K562 (cell line): ENCODE measurements around the gene C12orf60. TPM values are rescaled to one million over a fixed set of nuclear protein-coding genes. Genes with fewer than 3 reads are reported as not detected.

Source experiments
- ATAC-seq: fragments of 200-7000 bp; cut with Tn5 transposase; 3 replicates; pipeline ENCODE4 v1.9.1; 2020; ENCODE audit warnings: moderate library complexity
- BruUV-seq: library from RNA; stranded (reverse); fragments of 400-500 nt; replicated peaks from 2 replicates; lab custom pipeline; 2021; lab: Mats Ljungman, UMichigan
- CTCF ChIA-PET: fragments of 300-600 bp; formaldehyde crosslinking; extraction: SDS; loops from one replicate; lab custom pipeline; 2021; ENCODE audit warnings: low intra/inter-chr PET ratio; lab: Yijun Ruan, JAX
- POLR2A ChIA-PET: fragments of 300-600, 350-650 bp; sonication (Branson Sonifier 250); formaldehyde crosslinking; extraction: SDS; loops from one replicate; lab custom pipeline; 2021; ENCODE audit warnings: antibody characterized with exemption, inconsistent platforms; lab: Yijun Ruan, JAX
- DNase-seq, 4 experiments: peaks; one replicate each; pipeline versions ENCODE4 v3.0.0 to v3.0.0-alpha.2; 2011 to 2018; ENCODE audit warnings: low spot score in 3 of 4, mixed read lengths in 3 of 4; ENCODE audit errors: extremely low read depth in 1 of 4
- FAIRE-seq: peaks from 2 replicates; lab custom pipeline; 2011; peaks lifted over from hg19 to GRCh38; lab: Jason Lieb, UNC
- H2AFZ ChIP-seq: 2 replicates; pipeline ENCODE4 v1.6.0; 2011; ENCODE audit warnings: low read depth, low read length, control low read depth, inconsistent platforms
- H3K27ac ChIP-seq: fragments of 200-600 bp; 3 replicates; pipeline ENCODE4 v1.8.0; 2011; ENCODE audit warnings: low read depth, mild to moderate bottlenecking, control low read depth, inconsistent platforms, low read length, moderate library complexity, mixed read lengths; ENCODE audit errors: extremely low read depth
- H3K27me3 ChIP-seq, 2 experiments: fragments of 300-600 bp in 1 of 2; 2 replicates in 1 of 2; 3 replicates in 1 of 2; pipeline versions ENCODE4 v1.6.0 to v1.8.0; 2011; ENCODE audit warnings: inconsistent platforms in 2 of 2, low read length in 2 of 2, mild to moderate bottlenecking in 1 of 2, mixed read lengths in 1 of 2, moderate library complexity in 1 of 2; ENCODE audit not compliant: control insufficient read depth in 2 of 2, insufficient read depth in 2 of 2
- H3K36me3 ChIP-seq: fragments of 300-600 bp; 3 replicates; pipeline ENCODE4 v1.8.0; 2011; ENCODE audit warnings: mild to moderate bottlenecking, low read length, inconsistent platforms; ENCODE audit not compliant: control insufficient read depth, insufficient read depth
- H3K4me1 ChIP-seq, 2 experiments: fragments of 200-600 bp in 1 of 2; replicated peaks in 1 of 2; 2 replicates in 1 of 2; 3 replicates in 1 of 2; pipeline versions ENCODE4 v1.5.1 to v1.8.0; 2011; ENCODE audit warnings: inconsistent platforms in 2 of 2, low read length in 2 of 2, mild to moderate bottlenecking in 1 of 2, mixed read lengths in 1 of 2, moderate library complexity in 1 of 2; ENCODE audit not compliant: control insufficient read depth in 2 of 2, insufficient read depth in 2 of 2
- H3K4me2 ChIP-seq: 2 replicates; pipeline ENCODE4 v1.6.1; 2011; ENCODE audit warnings: low read length, control low read depth, inconsistent platforms, mixed read lengths; ENCODE audit not compliant: insufficient read depth
- H3K4me3 ChIP-seq: fragments of 200-600 bp; sonication (generic), shearing (Covaris generic); 2 replicates; pipeline ENCODE4 v1.5.1; 2016; ENCODE audit warnings: control low read depth, inconsistent platforms
- H3K79me2 ChIP-seq: fragments of 200-600 bp; 3 replicates; pipeline ENCODE4 v1.8.0; 2011; ENCODE audit warnings: low read length, inconsistent platforms; ENCODE audit not compliant: control insufficient read depth, insufficient read depth
- H3K9ac ChIP-seq, 2 experiments: 2 replicates each; pipeline versions ENCODE4 v1.6.0 to v1.6.1; 2011; ENCODE audit warnings: low read depth in 2 of 2, low read length in 2 of 2, control low read depth in 1 of 2, inconsistent platforms in 1 of 2, mild to moderate bottlenecking in 1 of 2, mixed read lengths in 1 of 2; ENCODE audit not compliant: insufficient read depth in 1 of 2
- H3K9me1 ChIP-seq: one replicate; pipeline ENCODE4 v1.6.0; 2011; ENCODE audit warnings: inconsistent platforms, mild to moderate bottlenecking, low read length, moderate library complexity; ENCODE audit not compliant: control insufficient read depth, insufficient read depth
- H3K9me3 ChIP-seq: replicated peaks from 2 replicates; pipeline ENCODE4 v1.5.1; 2011; ENCODE audit warnings: low read depth, low read length, inconsistent platforms; ENCODE audit not compliant: control insufficient read depth, insufficient read depth
- H4K20me1 ChIP-seq: replicated peaks from 2 replicates; pipeline ENCODE4 v1.6.1; 2011; ENCODE audit warnings: low read length, inconsistent platforms, mixed read lengths; ENCODE audit not compliant: control insufficient read depth, insufficient read depth
- HMGN3 ChIP-seq: IDR thresholded peaks from 2 replicates; pipeline ENCODE4 v1.6.1; 2011; ENCODE audit warnings: borderline replicate concordance, low read depth, mild to moderate bottlenecking, mixed read lengths, low read length; ENCODE audit not compliant: insufficient read length; ENCODE audit errors: extremely low read depth
- MAFF ChIP-seq: IDR thresholded peaks from 2 replicates; pipeline ENCODE4 v1.6.1; 2012; ENCODE audit warnings: low read length, improper control_type of control experiment
- PYGO2 ChIP-seq: fragments of 450-650 bp; IDR thresholded peaks from 2 replicates; pipeline ENCODE4 v1.6.1; 2016; ENCODE audit warnings: mild to moderate bottlenecking, missing genetic modification characterization, moderate library complexity, missing compliant biosample characterization
- SMAD1 ChIP-seq: fragments of 150-350 bp; IDR thresholded peaks from 2 replicates; pipeline ENCODE4 v1.6.1; 2014; ENCODE audit warnings: low read length, low read depth; ENCODE audit not compliant: partially characterized antibody
- SUPT5H ChIP-seq: fragments of 450-650 bp; IDR thresholded peaks from 2 replicates; pipeline ENCODE4 v1.6.1; 2016
- ZKSCAN1 ChIP-seq: fragments of 150-350 bp; IDR thresholded peaks from 2 replicates; pipeline ENCODE4 v1.6.1; 2016; ENCODE audit warnings: low read depth, low read length
- WGBS: fragments of 100-300 bp; shearing (Covaris generic); methylation state at CpG from one replicate; pipeline ENCODE4 v1.1.6; 2016; ENCODE audit warnings: low coverage, mixed read lengths; ENCODE audit not compliant: insufficient coverage; ENCODE audit errors: missing lambda C conversion rate; 5-methylcytosine and 5-hydroxymethylcytosine counted together
- in situ Hi-C: fragments of 300-500 bp; cut with MboI; formaldehyde crosslinking; loops from 4 replicates; pipeline ENCODE4 v1.15.0; 2018; ENCODE audit warnings: inconsistent platforms, mixed read lengths
- intact Hi-C: fragments of 100-400 bp; cut with micrococcal nuclease; formaldehyde crosslinking; loops from 2 replicates; pipeline ENCODE4 v1.14.2; 2022
- polyA plus RNA-seq, 8 experiments: library from polyadenylated mRNA; depleted of rRNA in 4 of 8; stranded (reverse) in 5 of 8; unstranded in 3 of 8; fragments of >200 nt; fragmentation: Nextera tagmentation in 2 of 8; fragmentation: Illumina TruSeq in 1 of 8; extraction: Ambion mirVana in 2 of 8; extraction: Trizol in 1 of 8; gene quantifications; 2 replicates each; pipeline versions ENCODE4 v1.2.1 to v1.2.3, GENCODE V29; 2011 to 2014; ENCODE audit warnings: inconsistent platforms in 1 of 8, missing spikeins in 1 of 8
- total RNA-seq, 7 experiments: library from RNA; depleted of rRNA in 6 of 7; stranded (reverse); fragments of >200 nt in 6 of 7; fragmentation: Illumina TruSeq in 2 of 7; extraction: Trizol in 2 of 7; gene quantifications; 2 replicates each; pipeline versions ENCODE4 v1.2.1 to v1.2.3, GENCODE V29; 2011 to 2021; ENCODE audit warnings: low replicate concordance in 1 of 7
- TF ChIP-seq, protein P1 (sequence below), 2 experiments: IDR thresholded peaks in 1 of 2; conservative IDR thresholded peaks in 1 of 2; 2 replicates each; pipeline ENCODE4 v1.6.1; 2016; ENCODE audit warnings: low read depth in 2 of 2, mild to moderate bottlenecking in 1 of 2, missing compliant biosample characterization in 1 of 2, missing genetic modification characterization in 1 of 2, moderate library complexity in 1 of 2

The C12orf60 gene
- total and polyA plus RNA-seq, 9 of the 15 experiments (the other 6 are each of a cell fraction or from before 2014, with no cell fraction given), result 0.41 to 4.4 (median 2.5) TPM

DNA sequence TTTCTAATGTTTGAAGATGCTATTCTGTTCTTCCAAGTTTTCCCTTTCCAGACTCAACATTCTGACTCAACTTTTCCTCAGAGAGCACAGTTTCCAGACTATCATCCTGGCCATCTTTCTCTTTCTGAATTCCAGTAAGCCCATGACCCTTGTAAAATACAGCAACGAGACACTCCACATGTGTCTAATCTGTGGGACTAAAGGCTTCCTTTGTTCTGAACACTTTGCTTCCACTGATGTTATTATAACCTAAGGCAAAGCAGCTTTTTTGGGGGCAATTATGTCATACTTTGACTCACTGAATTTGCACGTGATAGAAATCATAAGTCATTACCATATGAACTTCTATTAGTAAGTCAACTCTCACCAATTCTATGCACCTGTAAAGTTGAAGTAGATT is 46.2 kb downstream of the C12orf60 start:
- FAIRE-seq, result no peak
- Histone ChIP-seq H3K36me3 (no peaks in the 10 kb centered on the region), H3K4me1 (no peaks in the 10 kb centered on the region), H3K27ac (no peak overlapping the region), H3K4me2 (no peak overlapping the region), H3K9ac (no peak overlapping the region), H3K4me3 (no peak overlapping the region), H3K9me1 (no peaks in the 10 kb centered on the region), H3K79me2 (no peaks in the 10 kb centered on the region), H3K27me3 (no peaks in the 10 kb centered on the region), H4K20me1 (no peaks in the 10 kb centered on the region), H3K9me3 (no peaks in the 10 kb centered on the region), H2AFZ (no peak overlapping the region)
- ATAC-seq, result no peak
- intact Hi-C loops (loop anchor here (5.0 to 10.0 kb wide), 2 partner anchors 43 to 75 kb away; no protein-coding TSS in a partner anchor), in situ Hi-C loops (loop anchor here (10.0 kb wide), 1 partner anchor 145 kb away; no protein-coding TSS in a partner anchor)
- 5% methylated on average over 2 of the region's 2 CpGs for WGBS
- DNase-seq, result no peak
- POLR2A ChIA-PET, result no interaction called here
- CTCF ChIA-PET, result no interaction called here
- TF ChIP-seq ZKSCAN1, result no peak
- no peak for TF ChIP-seq SUPT5H
- no peak for TF ChIP-seq HMGN3
- no peak for TF ChIP-seq SMAD1
- TF ChIP-seq MAFF, result no peak
- TF ChIP-seq, protein P1, sequence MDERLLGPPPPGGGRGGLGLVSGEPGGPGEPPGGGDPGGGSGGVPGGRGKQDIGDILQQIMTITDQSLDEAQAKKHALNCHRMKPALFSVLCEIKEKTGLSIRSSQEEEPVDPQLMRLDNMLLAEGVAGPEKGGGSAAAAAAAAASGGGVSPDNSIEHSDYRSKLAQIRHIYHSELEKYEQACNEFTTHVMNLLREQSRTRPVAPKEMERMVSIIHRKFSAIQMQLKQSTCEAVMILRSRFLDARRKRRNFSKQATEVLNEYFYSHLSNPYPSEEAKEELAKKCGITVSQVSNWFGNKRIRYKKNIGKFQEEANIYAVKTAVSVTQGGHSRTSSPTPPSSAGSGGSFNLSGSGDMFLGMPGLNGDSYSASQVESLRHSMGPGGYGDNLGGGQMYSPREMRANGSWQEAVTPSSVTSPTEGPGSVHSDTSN (CRISPR knock-in tag; IDR thresholded peaks at IDR 0.05; ENCODE audit: low read depth), result no peak
- TF ChIP-seq, protein P1 (tag; conservative IDR thresholded peaks at IDR 0.05; ENCODE audit: low read depth), result no peak
- TF ChIP-seq PYGO2 (tag), result no peak
- no TSS peak for BruUV-seq
